IMR-90 (cell line): ENCODE data around the gene RPS26. TPM values are rescaled to one million over a fixed set of nuclear protein-coding genes. Genes with fewer than 3 reads are reported as not detected.

Experiments
- ATAC-seq: fragments of 200-7000 bp; cut with Tn5 transposase; 2 replicates; pipeline ENCODE4 v1.9.1; 2020; ENCODE audit warnings: low read depth, mild to moderate bottlenecking, moderate library complexity
- BruUV-seq: library from RNA; stranded (reverse); fragments of 400-500 nt; replicated peaks from 2 replicates; lab custom pipeline; 2021; lab: Mats Ljungman, UMichigan
- CTCF ChIA-PET: fragments of 300-600 bp; formaldehyde crosslinking; extraction: SDS; loops from one replicate; lab custom pipeline; 2021; ENCODE audit warnings: antibody characterized with exemption; lab: Yijun Ruan, JAX
- POLR2A ChIA-PET: fragments of 300-600 bp; sonication (Branson Sonifier 250); formaldehyde crosslinking; loops from one replicate; lab custom pipeline; 2022; ENCODE audit warnings: antibody characterized with exemption; ENCODE audit not compliant: unreplicated experiment; lab: Charles Lee
- DNase-seq: peaks from one replicate; pipeline ENCODE4 v3.0.0; 2013
- H2AFZ ChIP-seq: replicated peaks from 2 replicates; pipeline ENCODE3; 2013; ENCODE audit warnings: low read length, mild to moderate bottlenecking; ENCODE audit not compliant: poor library complexity
- H2AK5ac ChIP-seq: 2 replicates; pipeline ENCODE4 v1.6.1; 2013; ENCODE audit warnings: low read depth, low read length, inconsistent platforms
- H2AK9ac ChIP-seq: replicated peaks from 2 replicates; pipeline ENCODE3; 2013; ENCODE audit warnings: mild to moderate bottlenecking, low read depth, low read length, moderate library complexity; ENCODE audit not compliant: poor library complexity
- H2BK120ac ChIP-seq: 2 replicates; pipeline ENCODE4 v1.6.1; 2013; ENCODE audit warnings: low read depth, low read length, inconsistent platforms
- H2BK15ac ChIP-seq: 3 replicates; pipeline ENCODE4 v1.6.1; 2013; ENCODE audit warnings: low read depth, low read length, inconsistent platforms
- H2BK20ac ChIP-seq: 2 replicates; pipeline ENCODE4 v1.6.1; 2013; ENCODE audit warnings: low read depth, mild to moderate bottlenecking, inconsistent platforms, low read length, moderate library complexity
- H2BK5ac ChIP-seq: 2 replicates; pipeline ENCODE4 v1.6.1; 2013; ENCODE audit warnings: mild to moderate bottlenecking, low read depth, low read length, inconsistent platforms; ENCODE audit not compliant: poor library complexity, severe bottlenecking
- H3K14ac ChIP-seq: replicated peaks from 2 replicates; pipeline ENCODE4 v1.6.1; 2013; ENCODE audit warnings: low read depth, low read length, inconsistent platforms
- H3K18ac ChIP-seq: 2 replicates; pipeline ENCODE4 v1.6.1; 2013; ENCODE audit warnings: low read depth, low read length, control low read depth
- H3K23ac ChIP-seq: 2 replicates; pipeline ENCODE4 v1.6.1; 2013; ENCODE audit warnings: low read depth, low read length, inconsistent platforms
- H3K27ac ChIP-seq: 2 replicates; pipeline ENCODE4 v1.5.1; 2013; ENCODE audit warnings: mild to moderate bottlenecking, control low read depth, low read length; ENCODE audit not compliant: insufficient read depth
- H3K27me3 ChIP-seq: 2 replicates; pipeline ENCODE4 v1.6.1; 2013; ENCODE audit warnings: low read length; ENCODE audit not compliant: control insufficient read depth, insufficient read depth
- H3K36me3 ChIP-seq: 2 replicates; pipeline ENCODE4 v1.6.1; 2013; ENCODE audit warnings: low read length, mixed read lengths; ENCODE audit not compliant: control insufficient read depth, insufficient read depth
- H3K4ac ChIP-seq: 2 replicates; pipeline ENCODE4 v1.6.1; 2013; ENCODE audit warnings: low read depth, low read length, inconsistent platforms
- H3K4me1 ChIP-seq: 2 replicates; pipeline ENCODE4 v1.6.1; 2013; ENCODE audit warnings: low read length, mixed read lengths; ENCODE audit not compliant: control insufficient read depth, insufficient read depth
- H3K4me2 ChIP-seq: 2 replicates; pipeline ENCODE4 v1.6.1; 2013; ENCODE audit warnings: low read depth, mild to moderate bottlenecking, control low read depth, low read length, moderate library complexity
- H3K4me3 ChIP-seq: 2 replicates; pipeline ENCODE4 v1.5.1; 2013; ENCODE audit warnings: low read depth, mild to moderate bottlenecking, control low read depth, low read length, moderate library complexity; ENCODE audit not compliant: insufficient read depth
- H3K56ac ChIP-seq: 2 replicates; pipeline ENCODE4 v1.6.1; 2013; ENCODE audit warnings: low read length, inconsistent platforms; ENCODE audit not compliant: insufficient read depth; ENCODE audit errors: extremely low read depth
- H3K79me1 ChIP-seq, 2 experiments: 2 replicates each; pipeline ENCODE4 v1.6.1; 2013; ENCODE audit warnings: low read length in 2 of 2, inconsistent platforms in 1 of 2, low read depth in 1 of 2
- H3K9ac ChIP-seq: 2 replicates; pipeline ENCODE4 v1.6.1; 2013; ENCODE audit warnings: low read depth, low read length, control low read depth
- H3K9me1 ChIP-seq: 2 replicates; pipeline ENCODE4 v1.6.1; 2013; ENCODE audit warnings: low read length, inconsistent platforms; ENCODE audit not compliant: insufficient read depth
- H3K9me3 ChIP-seq: 2 replicates; pipeline ENCODE4 v1.6.1; 2013; ENCODE audit warnings: low read length; ENCODE audit not compliant: control insufficient read depth, insufficient read depth
- H4K20me1 ChIP-seq: 2 replicates; pipeline ENCODE4 v1.6.1; 2013; ENCODE audit warnings: low read length, inconsistent platforms; ENCODE audit not compliant: insufficient read depth
- H4K5ac ChIP-seq: 2 replicates; pipeline ENCODE4 v1.6.1; 2013; ENCODE audit warnings: mild to moderate bottlenecking, low read depth, low read length, control low read depth
- H4K8ac ChIP-seq, 2 experiments: 2 replicates each; pipeline ENCODE4 v1.6.1; 2013; ENCODE audit warnings: low read depth in 2 of 2, low read length in 2 of 2, control low read depth in 1 of 2, inconsistent platforms in 1 of 2
- H4K91ac ChIP-seq: 2 replicates; pipeline ENCODE4 v1.6.1; 2013; ENCODE audit warnings: low read depth, low read length, inconsistent platforms; ENCODE audit not compliant: insufficient read depth
- BHLHE40 ChIP-seq: fragments of 150-350 bp; IDR thresholded peaks from 2 replicates; pipeline ENCODE4 v1.6.1; 2016; ENCODE audit warnings: mild to moderate bottlenecking, low read depth, low read length
- CEBPB ChIP-seq: IDR thresholded peaks from 2 replicates; pipeline ENCODE4 v1.6.1; 2012; ENCODE audit warnings: low read depth, low read length, improper control_type of control experiment
- CHD1 ChIP-seq: IDR thresholded peaks from 2 replicates; pipeline ENCODE4 v1.6.1; 2012; ENCODE audit warnings: low read depth, low read length, improper control_type of control experiment
- CTCF ChIP-seq: conservative IDR thresholded peaks from 2 replicates; pipeline ENCODE4 v1.5.1; 2012; ENCODE audit warnings: mild to moderate bottlenecking, low read depth, low read length, improper control_type of control experiment
- ELK1 ChIP-seq: fragments of 150-350 bp; IDR thresholded peaks from 2 replicates; pipeline ENCODE4 v1.6.1; 2016; ENCODE audit warnings: low read depth, mild to moderate bottlenecking, low read length, moderate library complexity, borderline replicate concordance
- FOS ChIP-seq: fragments of 150-350 bp; IDR thresholded peaks from 2 replicates; pipeline ENCODE4 v1.6.1; 2016; ENCODE audit warnings: low read depth, low read length
- MAFK ChIP-seq: IDR thresholded peaks from 2 replicates; pipeline ENCODE4 v1.6.1; 2012; ENCODE audit warnings: low read depth, low read length, improper control_type of control experiment
- MAZ ChIP-seq: IDR thresholded peaks from 2 replicates; pipeline ENCODE4 v1.6.1; 2012; ENCODE audit warnings: low read depth, mild to moderate bottlenecking, low read length, improper control_type of control experiment, moderate library complexity, borderline replicate concordance
- MXI1 ChIP-seq: IDR thresholded peaks from 2 replicates; pipeline ENCODE4 v1.6.1; 2012; ENCODE audit warnings: low read depth, mild to moderate bottlenecking, low read length, moderate library complexity, borderline replicate concordance
- NFE2L2 ChIP-seq: fragments of 150-350 bp; IDR thresholded peaks from 2 replicates; pipeline ENCODE4 v1.6.1; 2016; ENCODE audit warnings: low read depth, mild to moderate bottlenecking, low read length
- POLR2A ChIP-seq: IDR thresholded peaks from 2 replicates; pipeline ENCODE4 v1.6.1; 2012; ENCODE audit warnings: mild to moderate bottlenecking, low read depth, low read length
- RAD21 ChIP-seq: IDR thresholded peaks from 2 replicates; pipeline ENCODE4 v1.6.1; 2012; ENCODE audit warnings: low read length, improper control_type of control experiment
- RCOR1 ChIP-seq: IDR thresholded peaks from 2 replicates; pipeline ENCODE4 v1.6.1; 2012; ENCODE audit warnings: mild to moderate bottlenecking, low read length, improper control_type of control experiment; ENCODE audit not compliant: insufficient replicate concordance
- RFX5 ChIP-seq: IDR thresholded peaks from 2 replicates; pipeline ENCODE4 v1.8.0; 2012; ENCODE audit warnings: low read depth, mild to moderate bottlenecking, low read length, moderate library complexity
- SMC3 ChIP-seq: fragments of 150-350 bp; IDR thresholded peaks from 2 replicates; pipeline ENCODE4 v1.6.1; 2016; ENCODE audit warnings: low read depth, mild to moderate bottlenecking, antibody characterized with exemption, low read length, moderate library complexity
- WGBS, 2 experiments: methylation state at CpG; one replicate each; pipeline versions ENCODE4 v1.1.5 to v1.1.7; 2013; ENCODE audit warnings: missing lambda C conversion rate in 2 of 2; ENCODE audit not compliant: insufficient read length in 1 of 2; ENCODE audit errors: extremely low coverage in 2 of 2; 5-methylcytosine and 5-hydroxymethylcytosine counted together
- dilution Hi-C: fragments of 300-500 bp; cut with HindIII; formaldehyde crosslinking; loops from one replicate; pipeline ENCODE4 v1.14.3; 2018; ENCODE audit warnings: low sequenced_read_pairs; ENCODE audit not compliant: unreplicated experiment
- in situ Hi-C: fragments of 300-500 bp; cut with MboI; formaldehyde crosslinking; loops from 3 replicates; pipeline ENCODE4 v1.14.3; 2019; ENCODE audit warnings: low sequenced_read_pairs, inconsistent platforms, mixed read lengths
- intact Hi-C: fragments of 100-400 bp; cut with micrococcal nuclease; formaldehyde crosslinking; loops from 2 replicates; pipeline ENCODE4 v1.10.0; 2022
- polyA plus RNA-seq, 3 experiments: library from polyadenylated mRNA; depleted of rRNA; stranded (reverse); fragments of >200 nt; gene quantifications; 2 replicates each; pipeline ENCODE4 v1.2.3, GENCODE V29; 2012; ENCODE audit warnings: low replicate concordance in 1 of 3
- total RNA-seq: library from RNA; depleted of rRNA; stranded (reverse); fragments of >200 nt; gene quantifications from 2 replicates; pipeline ENCODE4 v1.2.3, GENCODE V29; 2012
- TF ChIP-seq, protein P1 (sequence below): fragments of 150-350 bp; IDR thresholded peaks from 2 replicates; pipeline ENCODE4 v1.6.1; 2017; ENCODE audit warnings: mild to moderate bottlenecking, antibody characterized with exemption, low read length, low read depth

RPS26 gene
- total and polyA plus RNA-seq, 2 of the 4 experiments (the other 2 are of a cell fraction), result 307 to 1,824 TPM

- Histone ChIP-seq H3K9me1 (peaks cover 8% of the 10 kb centered on the region; the same call in 1 of the 2 replicates), H3K18ac (no peak overlapping the region), H3K4me1 (peaks cover 17% of the 10 kb centered on the region), H2BK20ac (no peak overlapping the region), H3K79me1 (peaks cover 0 to 15% of the 10 kb centered on the region in 2 experiments; a peak in 3 of 4 replicates), H3K56ac (no peak overlapping the region), H2BK15ac (no peak overlapping the region), H3K23ac (no peak overlapping the region), H2AK9ac (no peak overlapping the region), H3K27me3 (no peaks in the 10 kb centered on the region), H3K27ac (no peak overlapping the region), H4K91ac (no peak overlapping the region), H4K5ac (no peak overlapping the region), H4K8ac (no peak overlapping the region), H3K4me2 (no peak overlapping the region), H3K9me3 (no peaks in the 10 kb centered on the region), H3K4me3 (no peak overlapping the region), H3K36me3 (no peaks in the 10 kb centered on the region), H2AFZ (no peak overlapping the region), H2AK5ac (no peak overlapping the region), H2BK5ac (no peak overlapping the region), H3K9ac (no peak overlapping the region), H3K4ac (no peak overlapping the region), H3K14ac (no peak overlapping the region), H2BK120ac (no peak overlapping the region), H4K20me1 (no peaks in the 10 kb centered on the region)
- dilution Hi-C loops, result no loop called here
- DNase-seq, result no peak
- ChIA-PET POLR2A (no interaction called here), CTCF (no interaction called here)
- no CpG with 5 or more reads among the region's 1 CpG for WGBS, 2 experiments
- BruUV-seq, result no TSS peak
- intact Hi-C loops, result no loop called here
- in situ Hi-C loops, result no loop called here
- TF ChIP-seq ELK1 (no peak), CEBPB (no peak), RAD21 (no peak), SMC3 (no peak), RFX5 (no peak), CHD1 (no peak), POLR2A (no peak), CTCF (no peak), RCOR1 (no peak), MXI1 (no peak), MAZ (no peak), MAFK (no peak), BHLHE40 (no peak), FOS (no peak), NFE2L2 (no peak)
- TF ChIP-seq, protein P1, sequence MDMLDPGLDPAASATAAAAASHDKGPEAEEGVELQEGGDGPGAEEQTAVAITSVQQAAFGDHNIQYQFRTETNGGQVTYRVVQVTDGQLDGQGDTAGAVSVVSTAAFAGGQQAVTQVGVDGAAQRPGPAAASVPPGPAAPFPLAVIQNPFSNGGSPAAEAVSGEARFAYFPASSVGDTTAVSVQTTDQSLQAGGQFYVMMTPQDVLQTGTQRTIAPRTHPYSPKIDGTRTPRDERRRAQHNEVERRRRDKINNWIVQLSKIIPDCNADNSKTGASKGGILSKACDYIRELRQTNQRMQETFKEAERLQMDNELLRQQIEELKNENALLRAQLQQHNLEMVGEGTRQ, result no peak
- no peak for ATAC-seq
Measured at GRCh38 chr12:56018356-56018755, 23.4 kb upstream of the RPS26 start.
